ENCODE results near the gene MRPL10. TPM values are rescaled to one million over a fixed set of nuclear protein-coding genes. Genes with fewer than 3 reads are reported as not detected.
A peak's percentile ranks its signal among the peaks of the same experiment; 100 is the strongest.

MRPL10 gene
- total RNA-seq, 6 experiments from 2014 or later: 14.4 to 26.1 (median 16.3) TPM

GRCh38 chr17:47806913-47807255 is 24.5 kb downstream of the MRPL10 start:
- ATAC-seq (no peak), DNase-seq (peak in 1 of 3 donors; percentile 24)
- 65% methylated on average over 4 of the region's 9 CpGs for WGBS (ENCODE audit: insufficient coverage, low coverage, low lambda C conversion rate, missing lambda C conversion rate)
- H3K4me3 ChIP-seq: no peak overlapping the region
- TF ChIP-seq POLR2A (IDR thresholded peaks at IDR 0.05) (no peak), CTCF (IDR thresholded peaks at IDR 0.05) (no peak)
- no peaks in the 10 kb centered on the region for H3K4me1 ChIP-seq
- intact Hi-C loops (cut with DNase I): loop anchor here in 1 of 2 donors (10.0 kb wide), 1 partner anchor 102 kb away; no protein-coding TSS in a partner anchor
- no peaks in the 10 kb centered on the region for H3K36me3 ChIP-seq
- no peaks in the 10 kb centered on the region for H3K9me3 ChIP-seq
- no peaks in the 10 kb centered on the region for H3K27me3 ChIP-seq
- no peak overlapping the region for H3K27ac ChIP-seq

DNA sequence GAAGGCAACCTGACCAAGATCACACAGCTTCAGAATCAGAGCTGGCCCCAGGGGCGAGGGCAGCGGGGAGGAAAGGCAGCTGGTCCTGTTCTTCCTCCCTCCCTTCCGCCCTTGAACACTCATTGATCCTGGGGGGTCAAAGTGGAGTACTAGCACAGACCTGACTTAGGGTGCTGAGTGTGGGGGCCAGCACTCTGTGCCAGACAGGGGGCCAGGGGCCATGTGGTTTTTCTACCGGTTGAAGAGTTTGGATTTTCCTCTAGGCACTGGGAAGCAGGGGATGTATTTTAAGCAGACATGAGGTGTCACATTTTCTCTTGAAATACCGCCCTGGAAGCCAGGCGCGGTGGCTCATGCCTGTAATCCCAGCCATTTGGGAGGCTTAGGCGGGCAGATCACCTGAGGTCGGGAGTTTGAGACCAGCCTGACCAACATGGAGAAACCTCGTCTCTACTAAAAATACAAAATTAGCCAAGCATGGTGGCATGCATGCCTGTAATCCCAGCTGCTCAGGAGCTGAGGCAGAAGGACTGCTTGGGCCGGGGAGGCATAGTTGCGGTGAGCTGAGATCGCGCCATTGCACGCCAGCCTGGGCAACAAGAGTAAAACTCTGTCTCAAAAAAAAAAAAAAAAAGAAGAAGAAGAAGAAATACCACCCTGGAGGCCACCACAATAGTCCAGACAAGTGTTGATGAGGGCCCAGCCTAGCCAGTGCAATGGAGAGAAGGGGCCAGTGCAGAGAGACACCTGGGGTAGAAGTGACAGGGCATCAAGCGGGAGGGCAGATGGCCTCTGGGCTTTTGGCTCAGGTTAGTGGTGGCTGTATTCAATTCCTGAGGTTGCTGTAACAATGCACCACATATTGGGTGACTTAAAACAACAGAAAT is 25.1 kb downstream of the MRPL10 start:
- no peaks in the 10 kb centered on the region for H3K4me1 ChIP-seq
- intact Hi-C loops (cut with DNase I): loop anchor here in 1 of 2 donors (10.0 kb wide), 1 partner anchor 101 kb away; no protein-coding TSS in a partner anchor
- ATAC-seq (no peak), DNase-seq (peak in 1 of 3 donors; percentile 10)
- 88% methylated on average over 11 of the region's 16 CpGs for WGBS (ENCODE audit: insufficient coverage, low coverage, low lambda C conversion rate, missing lambda C conversion rate)
- H3K27me3 ChIP-seq: no peaks in the 10 kb centered on the region
- TF ChIP-seq POLR2A (IDR thresholded peaks at IDR 0.05) (no peak), CTCF (IDR thresholded peaks at IDR 0.05) (no peak)
- no peak overlapping the region for H3K27ac ChIP-seq
- no peaks in the 10 kb centered on the region for H3K36me3 ChIP-seq
- no peak overlapping the region for H3K4me3 ChIP-seq
- H3K9me3 ChIP-seq: no peaks in the 10 kb centered on the region

DNA sequence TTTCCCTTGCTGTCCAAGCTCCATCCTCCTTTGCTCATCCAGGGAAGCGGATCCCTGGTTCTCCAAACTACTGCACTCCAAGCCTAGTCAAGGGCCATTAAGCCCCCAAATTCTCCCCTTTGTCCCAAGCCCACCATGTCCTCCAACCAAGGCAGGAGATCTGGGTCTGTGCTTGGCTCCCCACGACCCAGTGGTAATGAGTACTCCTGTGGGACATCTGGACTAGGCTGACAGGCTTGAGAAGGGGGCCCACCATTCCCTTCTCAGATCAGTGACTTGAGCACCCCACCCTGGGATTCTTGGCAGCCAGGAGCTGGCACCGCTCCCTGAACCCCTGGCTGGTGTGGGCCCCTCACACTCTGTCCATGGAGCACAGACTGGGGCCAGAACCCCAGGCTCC is 26.9 kb downstream of the MRPL10 start:
- Histone ChIP-seq H3K27me3 (no peaks in the 10 kb centered on the region), H3K27ac (no peak overlapping the region), H3K4me1 (no peaks in the 10 kb centered on the region), H3K9me3 (no peaks in the 10 kb centered on the region), H3K4me3 (no peak overlapping the region), H3K36me3 (no peaks in the 10 kb centered on the region)
- WGBS (ENCODE audit: insufficient coverage, low coverage, low lambda C conversion rate, missing lambda C conversion rate): 40% methylated on average over 1 of the region's 3 CpGs
- TF ChIP-seq POLR2A (IDR thresholded peaks at IDR 0.05): no peak
- TF ChIP-seq CTCF (IDR thresholded peaks at IDR 0.05): no peak
- DNase-seq (peak in 1 of 3 donors; percentile 42), ATAC-seq (no peak)
- intact Hi-C loops (cut with DNase I): loop anchor here in 1 of 2 donors (10.0 kb wide), 1 partner anchor 100 kb away; no protein-coding TSS in a partner anchor

GRCh38 chr17:47803751-47804150 is 27.6 kb downstream of the MRPL10 start:
- Histone ChIP-seq H3K27me3 (no peaks in the 10 kb centered on the region), H3K27ac (no peak overlapping the region), H3K4me3 (no peak overlapping the region), H3K36me3 (no peaks in the 10 kb centered on the region), H3K9me3 (no peaks in the 10 kb centered on the region), H3K4me1 (no peaks in the 10 kb centered on the region)
- DNase-seq: peak in 1 of 3 donors; percentile 17
- intact Hi-C loops (cut with DNase I): loop anchor here in 1 of 2 donors (10.0 kb wide), 1 partner anchor 99 kb away; no protein-coding TSS in a partner anchor
- 64% methylated on average over 2 of the region's 6 CpGs for WGBS (ENCODE audit: insufficient coverage, low coverage, low lambda C conversion rate, missing lambda C conversion rate)
- ATAC-seq: no peak
- TF ChIP-seq CTCF (IDR thresholded peaks at IDR 0.05) (no peak), POLR2A (IDR thresholded peaks at IDR 0.05) (no peak)

All from right lobe of liver (tissue), 6 donors.